H1 (cell line): ENCODE measurements around the gene GPSM3. TPM values are rescaled to one million over a fixed set of nuclear protein-coding genes. Genes with fewer than 3 reads are reported as not detected.

Experiments
- CBX5 ChIP-seq: fragments of 300-800, 300-1000 bp; sonication (generic); IDR thresholded peaks from 2 replicates; pipeline ENCODE4 v1.7.1; 2016; ENCODE audit warnings: antibody characterized with exemption, low read length, low read depth
- EGR1 ChIP-seq: IDR thresholded peaks from 2 replicates; pipeline ENCODE4 v1.6.1; 2011; ENCODE audit warnings: low read depth, low read length, borderline replicate concordance
- EZH2 ChIP-seq: fragments of 200-600 bp; sonication (generic); IDR thresholded peaks from 2 replicates; pipeline ENCODE4 v1.7.1; 2012; ENCODE audit warnings: low read depth, mild to moderate bottlenecking, moderate library complexity, low read length, inconsistent platforms; ENCODE audit not compliant: severe bottlenecking
- GABPA ChIP-seq: IDR thresholded peaks from 2 replicates; pipeline ENCODE4 v1.6.1; 2011; ENCODE audit warnings: mild to moderate bottlenecking, low read length, moderate library complexity, borderline replicate concordance; ENCODE audit not compliant: insufficient read depth
- HDAC6 ChIP-seq: IDR thresholded peaks from one replicate; pipeline ENCODE4 v1.7.1; 2012; ENCODE audit warnings: low read depth, mild to moderate bottlenecking, inconsistent platforms, low read length, moderate library complexity
- RBBP5 ChIP-seq: IDR thresholded peaks from 2 replicates; pipeline ENCODE4 v1.7.1; 2012; ENCODE audit warnings: low read depth, mild to moderate bottlenecking, inconsistent platforms, low read length, moderate library complexity, borderline replicate concordance
- RNF2 ChIP-seq: fragments of 200-900, 300-1000 bp; sonication (generic); IDR thresholded peaks from 2 replicates; pipeline ENCODE4 v1.7.1; 2016; ENCODE audit warnings: borderline replicate concordance, low read depth, mild to moderate bottlenecking, antibody characterized with exemption, low read length; ENCODE audit not compliant: poor library complexity, severe bottlenecking; ENCODE audit errors: missing control alignments
- TBP ChIP-seq: IDR thresholded peaks from 2 replicates; pipeline ENCODE4 v1.6.1; 2011; ENCODE audit warnings: low read depth, low read length, improper control_type of control experiment
- TCF12 ChIP-seq: IDR thresholded peaks from 2 replicates; pipeline ENCODE4 v1.6.1; 2011; ENCODE audit warnings: low read depth, mild to moderate bottlenecking, low read length
- USF2 ChIP-seq: IDR thresholded peaks from 2 replicates; pipeline ENCODE4 v1.6.1; 2011; ENCODE audit warnings: low read length, improper control_type of control experiment
- polyA plus RNA-seq, 7 experiments: library from polyadenylated mRNA; depleted of rRNA in 3 of 7; stranded (reverse) in 5 of 7; unstranded in 2 of 7; fragments of >200 nt in 5 of 7; fragments of 200-250 nt in 2 of 7; gene quantifications; 1 replicate in 5 of 7; 2 replicates in 1 of 7; 4 replicates in 1 of 7; pipeline versions ENCODE4 v1.2.1 to v1.2.3, GENCODE V29; 2011 to 2013; ENCODE audit warnings: missing spikeins in 2 of 7, mixed read lengths in 2 of 7
- total RNA-seq: library from RNA; stranded (reverse); fragmentation: NEBNext Ultra II Directional; extraction: Animal tissue kit (Norgen Biotek cat#: 25700); gene quantifications from 2 replicates; pipeline ENCODE4 v1.2.1, GENCODE V29; 2021

Gene GPSM3
- total and polyA plus RNA-seq, 2 of the 8 experiments (the other 6 are each of a cell fraction or from before 2014, with no cell fraction given), result 6.6 to 9.8 TPM

DNA sequence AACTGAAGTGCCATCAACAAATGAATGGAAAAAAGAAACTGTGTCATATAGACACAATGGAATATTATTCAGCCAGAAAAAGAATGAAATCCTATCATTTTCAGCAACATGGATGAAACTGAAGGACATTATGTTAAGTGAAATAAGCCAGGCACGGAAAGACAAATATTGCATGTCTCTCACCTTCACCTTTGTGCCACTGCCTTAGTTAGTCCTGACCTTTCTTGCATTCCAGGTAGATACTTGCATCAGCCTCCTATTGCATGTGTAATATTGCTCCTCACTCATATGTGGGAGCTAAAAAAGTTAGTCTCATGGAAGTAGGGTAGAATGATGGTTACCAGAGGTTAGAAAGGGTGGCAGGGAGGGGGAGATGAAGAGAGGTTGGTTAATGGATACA lies 16.6 kb upstream of the GPSM3 start (continued):
- TF ChIP-seq USF2 (no peak), HDAC6 (no peak), EZH2 (no peak), RNF2 (no peak), RBBP5 (no peak), EGR1 (no peak), CBX5 (no peak), GABPA (no peak), TBP (no peak), TCF12 (no peak)
